SK-MEL-5 (cell line): ENCODE measurements around the gene HDX. TPM values are rescaled to one million over a fixed set of nuclear protein-coding genes. Genes with fewer than 3 reads are reported as not detected.
"Not testable (repeated sequence)": the region's sequence is repeated elsewhere in the genome, so short reads cannot be mapped to it uniquely, and the experiment has no call there.

Experiments used
- DNase-seq: peaks from one replicate; pipeline ENCODE4 v3.0.0-alpha.2; 2016; ENCODE audit warnings: low read depth, low spot score
- in situ Hi-C: cut with HindIII; loops from 2 replicates; pipeline ENCODE4 v1.10.0; 2016; ENCODE audit warnings: low sequenced_read_pairs, high pct_unique_total_duplicates, low pct_unique_long_range_greater_than_20kb
- polyA plus RNA-seq, 2 experiments: library from polyadenylated mRNA; depleted of rRNA; stranded (reverse); fragments of >200 nt; gene quantifications; 2 replicates each; pipeline ENCODE4 v1.2.3, GENCODE V29; 2015
- total RNA-seq: library from RNA; depleted of rRNA; stranded (reverse); fragments of >200 nt; shearing (Covaris generic); gene quantifications from 2 replicates; pipeline ENCODE4 v1.2.3, GENCODE V29; 2014; rRNA removed

Gene HDX, protein sequence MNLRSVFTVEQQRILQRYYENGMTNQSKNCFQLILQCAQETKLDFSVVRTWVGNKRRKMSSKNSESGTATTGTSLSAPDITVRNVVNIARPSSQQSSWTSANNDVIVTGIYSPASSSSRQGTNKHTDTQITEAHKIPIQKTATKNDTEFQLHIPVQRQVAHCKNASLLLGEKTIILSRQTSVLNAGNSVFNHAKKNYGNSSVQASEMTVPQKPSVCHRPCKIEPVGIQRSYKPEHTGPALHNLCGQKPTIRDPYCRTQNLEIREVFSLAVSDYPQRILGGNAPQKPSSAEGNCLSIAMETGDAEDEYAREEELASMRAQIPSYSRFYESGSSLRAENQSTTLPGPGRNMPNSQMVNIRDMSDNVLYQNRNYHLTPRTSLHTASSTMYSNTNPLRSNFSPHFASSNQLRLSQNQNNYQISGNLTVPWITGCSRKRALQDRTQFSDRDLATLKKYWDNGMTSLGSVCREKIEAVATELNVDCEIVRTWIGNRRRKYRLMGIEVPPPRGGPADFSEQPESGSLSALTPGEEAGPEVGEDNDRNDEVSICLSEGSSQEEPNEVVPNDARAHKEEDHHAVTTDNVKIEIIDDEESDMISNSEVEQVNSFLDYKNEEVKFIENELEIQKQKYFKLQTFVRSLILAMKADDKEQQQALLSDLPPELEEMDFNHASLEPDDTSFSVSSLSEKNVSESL
- total RNA-seq, result 2.9 and 5.1 TPM in 2 replicates
- 2.3 and 2.5 TPM in 2 replicates for polyA plus RNA-seq (2015; cell fraction: cytosol; rRNA removed)
- 3.8 and 10.6 TPM in 2 replicates for polyA plus RNA-seq (2015; cell fraction: nucleus; rRNA removed)

DNA sequence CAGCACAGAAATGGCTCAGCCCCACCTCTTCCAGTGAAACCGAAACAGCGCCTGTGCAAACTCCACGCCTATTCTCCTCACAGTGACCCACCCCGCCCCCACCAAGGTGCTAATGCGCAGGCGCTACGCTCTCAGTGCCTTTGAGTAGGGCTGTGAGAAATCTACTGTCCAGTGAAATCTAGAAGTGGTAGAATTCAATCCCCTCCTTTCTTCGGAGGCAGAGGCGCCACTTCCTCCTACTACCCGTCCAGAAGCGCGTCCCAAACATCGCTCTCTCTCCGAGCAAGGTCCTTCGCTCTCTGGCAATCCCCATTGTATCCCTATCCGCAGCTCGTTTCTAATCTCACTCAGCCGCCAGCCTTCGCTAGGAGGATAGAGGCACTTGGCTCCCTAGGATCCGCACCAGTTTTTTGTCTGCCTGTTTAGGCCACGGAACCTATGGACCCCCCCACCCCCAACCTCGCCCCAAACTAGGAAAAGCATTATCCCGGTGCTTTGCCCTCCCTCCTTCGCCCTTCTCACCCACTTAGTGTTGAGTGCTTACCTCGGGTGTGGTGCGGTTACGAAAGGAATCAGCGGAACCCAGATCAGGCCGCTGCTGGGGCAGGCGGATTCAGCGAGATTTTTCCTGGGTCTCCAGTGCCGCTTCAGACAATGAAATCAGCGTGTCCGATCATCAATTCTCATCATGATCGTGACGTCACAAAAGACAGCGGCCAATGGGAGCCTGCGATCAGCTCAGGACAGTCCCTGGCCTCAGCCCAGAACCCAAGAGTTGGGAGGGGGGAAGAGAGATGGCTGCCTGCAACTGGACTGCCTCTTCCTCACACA lies at the start of gene HDX:
Gene HDX (minus strand): TSS at position 656 of the 831 bp plus-strand sequence. CDS start 27,056 bp downstream, outside the sequence.
- DNase-seq, result peak; percentile 91
- in situ Hi-C loops, result no loop called here

DNA sequence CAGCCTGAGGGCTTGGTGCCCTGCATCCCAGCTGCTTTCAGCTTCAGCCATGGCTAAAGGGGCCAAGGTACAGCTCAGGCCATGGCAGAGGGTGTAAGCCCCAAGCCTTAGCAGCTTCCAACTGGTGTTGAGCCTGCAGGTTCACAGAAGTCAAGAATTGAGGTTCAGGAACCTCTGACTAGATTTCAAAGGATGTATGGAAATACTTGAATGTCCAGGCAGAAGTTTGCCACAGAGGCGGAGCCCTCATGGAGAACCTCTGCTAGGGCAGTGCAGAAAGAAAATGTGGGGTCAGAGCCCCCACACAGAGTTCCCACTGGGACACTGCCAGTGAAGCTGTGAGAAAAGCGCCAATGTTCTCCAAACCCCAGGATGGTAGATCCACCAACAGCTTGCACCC lies 39.1 kb upstream of the HDX start:
- in situ Hi-C loops, DNase-seq: not testable (repeated sequence)

DNA sequence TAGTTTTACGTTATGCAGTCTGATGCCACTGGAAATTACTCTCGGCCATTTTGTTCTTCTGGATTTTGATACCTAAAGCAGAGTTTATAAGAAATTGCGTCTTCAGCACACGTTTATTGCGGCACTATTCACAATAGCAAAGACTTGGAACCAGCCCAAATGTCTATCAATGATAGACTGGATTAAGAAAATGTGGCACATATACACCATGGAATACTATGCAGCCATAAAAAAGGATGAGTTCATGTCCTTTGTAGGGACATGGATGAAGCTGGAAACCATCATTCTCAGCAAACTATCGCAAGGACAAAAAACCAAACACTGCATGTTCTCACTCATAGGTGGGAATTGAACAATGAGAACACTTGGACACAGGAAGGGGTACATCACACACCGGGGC lies 35.4 kb upstream of the HDX start:
- in situ Hi-C loops, DNase-seq: not testable (repeated sequence)

DNA sequence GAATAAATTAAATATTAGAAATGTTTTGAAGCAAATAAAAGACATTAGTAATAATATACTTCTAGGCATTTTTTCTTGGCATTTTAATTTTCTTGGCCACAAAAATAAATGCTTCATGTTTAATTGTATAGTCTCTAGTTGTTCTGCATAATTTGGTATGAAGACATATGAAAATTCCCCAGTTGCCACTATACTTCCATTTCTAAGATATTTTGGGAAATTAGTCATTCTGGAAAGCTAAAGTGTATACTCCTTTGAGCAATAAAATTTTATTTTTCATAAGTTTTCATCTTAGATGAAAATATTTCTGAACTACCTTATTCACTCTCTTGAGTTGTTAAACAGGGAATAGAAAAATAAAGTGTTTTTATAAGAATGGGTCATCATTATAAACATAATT lies 13.8 kb downstream of the HDX start:
- no peak for DNase-seq
- in situ Hi-C loops, result no loop called here

DNA sequence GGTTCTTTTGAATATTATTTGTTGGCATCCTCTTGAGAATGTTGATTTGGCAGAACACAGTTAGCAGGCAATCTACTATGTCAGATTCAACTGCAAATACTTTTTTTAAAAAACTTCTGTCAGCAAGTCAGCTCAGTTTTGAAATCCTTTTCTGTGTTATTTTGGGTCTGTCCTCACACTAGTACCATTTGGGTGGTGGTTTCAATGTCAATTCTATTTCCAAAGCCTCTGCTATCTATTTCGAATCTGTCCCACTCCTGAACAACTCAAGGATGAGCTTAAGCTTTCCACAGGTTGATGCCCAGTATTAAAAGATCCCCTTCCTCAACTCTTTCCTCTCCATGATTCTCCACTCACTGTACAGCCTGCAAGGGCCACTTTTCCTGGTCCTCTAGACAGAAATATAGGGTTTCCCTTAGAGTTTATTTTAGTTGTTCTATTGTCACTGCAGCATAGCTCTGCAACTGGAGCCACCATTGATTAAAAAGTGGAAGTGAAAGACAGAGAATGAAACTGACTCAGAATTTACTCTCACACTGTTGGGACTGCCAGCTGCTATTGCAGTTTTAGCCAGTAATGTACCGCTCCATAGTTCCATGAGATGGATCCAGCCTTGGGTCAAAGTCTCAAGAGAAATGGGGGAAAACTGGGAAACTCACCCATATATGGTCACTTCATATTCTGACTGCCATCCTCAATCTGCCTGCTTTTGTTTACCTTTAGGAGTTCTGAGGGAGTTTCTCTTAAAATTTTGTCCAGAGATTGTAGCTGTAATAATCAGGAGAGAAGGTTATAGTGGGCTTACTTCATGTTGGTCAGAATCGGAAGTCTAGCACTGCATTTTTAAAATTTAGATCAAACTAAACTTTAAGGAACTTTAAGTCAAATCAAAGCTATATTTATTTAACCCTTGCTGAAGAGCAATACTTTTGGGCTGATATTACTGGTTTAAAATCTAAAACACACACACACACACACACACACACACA lies 14.6 kb downstream of the HDX start:
- in situ Hi-C loops, result no loop called here

DNA sequence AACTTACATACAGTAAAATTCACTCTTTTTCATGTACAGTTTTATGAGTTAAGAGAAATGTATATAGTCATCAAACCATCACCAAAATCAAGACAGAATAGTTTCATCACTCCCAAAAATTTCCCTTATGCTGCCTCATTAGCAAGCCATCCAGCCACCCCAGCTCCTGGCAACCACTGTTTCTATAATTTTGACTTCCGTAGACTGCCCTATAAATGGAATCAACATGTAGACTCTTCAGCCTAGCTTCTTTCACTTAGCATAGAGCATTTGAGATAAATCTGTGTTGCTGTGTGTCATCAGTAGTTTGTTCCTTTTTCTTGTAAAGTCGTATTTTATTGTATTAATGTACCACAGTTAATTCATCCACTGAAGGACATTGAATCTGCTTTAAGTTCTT lies 23.2 kb downstream of the HDX start:
- in situ Hi-C loops, result no loop called here
- DNase-seq, result no peak

More for the DNA sequence above, 14.6 kb downstream of the HDX start:
- DNase-seq, result no peak

DNA sequence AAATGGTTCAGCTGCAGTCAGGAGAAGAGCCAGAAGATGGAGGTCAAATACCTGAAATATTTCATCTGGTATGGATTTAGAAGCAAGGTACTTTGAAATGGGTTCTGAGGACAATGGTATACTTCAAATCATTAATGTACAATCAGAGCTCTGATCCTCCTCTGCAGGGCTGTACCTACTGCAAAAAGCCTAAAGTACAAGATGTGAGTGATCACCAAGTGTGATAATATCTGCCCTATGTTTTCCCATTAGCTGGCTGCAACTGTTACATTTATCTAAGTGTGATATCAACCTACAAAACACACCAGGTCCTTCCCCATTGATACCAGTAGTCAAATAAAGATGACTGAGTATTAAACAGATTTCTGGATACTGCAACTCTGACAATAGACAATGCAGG lies 25.1 kb downstream of the HDX start:
- DNase-seq, result no peak
- in situ Hi-C loops, result no loop called here

DNA sequence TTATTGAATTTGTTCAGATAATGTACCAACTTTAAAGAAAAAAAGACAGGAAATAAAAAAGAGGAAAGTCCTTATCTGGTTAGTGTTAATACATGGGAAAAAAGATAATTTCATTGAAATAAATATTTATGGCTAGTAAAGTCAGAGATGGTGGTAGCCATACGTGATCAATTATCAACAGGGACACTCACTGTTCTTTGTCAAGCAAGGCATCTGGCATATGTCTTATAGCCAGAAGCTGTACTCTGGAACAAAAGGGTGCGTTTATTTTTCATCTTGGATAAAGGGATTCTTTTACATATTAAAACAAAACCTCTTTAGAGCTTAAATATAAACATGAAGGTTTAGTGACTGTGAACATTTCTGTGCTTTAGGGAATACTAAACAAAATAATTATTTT lies 26.7 kb downstream of the HDX start:
- in situ Hi-C loops, result no loop called here
- DNase-seq, result peak; percentile 69

DNA sequence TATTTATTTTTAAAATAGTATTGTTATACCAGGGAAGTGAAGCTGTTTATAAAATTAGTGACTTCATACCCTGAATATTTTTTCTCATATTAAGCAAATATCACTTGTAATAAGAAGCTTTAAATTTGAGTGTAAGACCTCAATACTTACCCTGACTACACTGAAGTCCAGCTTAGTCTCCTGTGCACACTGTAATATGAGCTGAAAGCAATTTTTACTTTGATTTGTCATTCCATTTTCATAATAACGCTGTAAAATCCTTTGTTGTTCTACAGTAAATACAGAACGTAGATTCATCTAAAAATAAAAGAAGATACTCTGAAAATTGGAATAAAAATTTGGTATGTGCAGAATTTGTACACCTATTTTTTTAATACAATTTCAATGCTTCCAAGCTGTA lies 27.2 kb downstream of the HDX start:
- in situ Hi-C loops, result no loop called here
- DNase-seq, result no peak

DNA sequence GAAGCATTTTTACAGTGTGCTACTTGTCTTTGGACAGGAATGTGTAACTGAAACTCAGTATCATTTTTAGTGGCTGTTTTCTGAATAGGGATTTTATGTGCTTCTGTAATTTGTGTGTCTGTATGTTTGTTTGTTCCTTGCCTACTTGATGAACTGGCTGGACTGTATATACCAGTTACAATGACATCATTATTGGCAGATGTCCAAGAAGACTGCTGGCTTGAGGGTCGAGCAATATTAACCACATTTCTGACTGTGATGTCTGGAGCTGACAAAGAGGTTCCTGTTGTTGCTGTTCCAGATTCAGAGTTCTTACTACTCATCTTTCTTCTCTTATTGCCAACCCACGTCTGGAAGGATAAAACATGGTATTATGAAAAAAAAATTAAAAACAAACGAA lies 33.0 kb downstream of the HDX start:
- in situ Hi-C loops, result no loop called here
- peak; percentile 85 for DNase-seq

DNA sequence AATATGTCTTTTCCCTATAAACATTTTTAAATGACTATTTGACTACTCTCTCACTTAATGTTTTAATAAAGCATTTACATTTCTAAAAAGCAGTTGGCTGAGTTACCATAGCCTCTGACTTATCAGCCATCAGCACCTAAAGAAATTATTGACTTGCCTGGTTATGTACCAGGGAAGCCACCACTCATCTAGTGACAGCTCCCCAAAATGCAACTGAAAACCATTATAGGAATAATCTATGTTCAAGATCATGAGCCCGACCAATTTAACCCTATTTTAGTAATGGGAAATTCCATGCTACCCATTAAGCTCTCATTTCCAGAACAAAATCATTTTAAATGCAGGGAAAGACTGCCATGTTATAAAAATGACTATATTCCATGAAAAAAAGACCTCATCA lies 34.4 kb downstream of the HDX start:
- no peak for DNase-seq
- in situ Hi-C loops, result no loop called here

DNA sequence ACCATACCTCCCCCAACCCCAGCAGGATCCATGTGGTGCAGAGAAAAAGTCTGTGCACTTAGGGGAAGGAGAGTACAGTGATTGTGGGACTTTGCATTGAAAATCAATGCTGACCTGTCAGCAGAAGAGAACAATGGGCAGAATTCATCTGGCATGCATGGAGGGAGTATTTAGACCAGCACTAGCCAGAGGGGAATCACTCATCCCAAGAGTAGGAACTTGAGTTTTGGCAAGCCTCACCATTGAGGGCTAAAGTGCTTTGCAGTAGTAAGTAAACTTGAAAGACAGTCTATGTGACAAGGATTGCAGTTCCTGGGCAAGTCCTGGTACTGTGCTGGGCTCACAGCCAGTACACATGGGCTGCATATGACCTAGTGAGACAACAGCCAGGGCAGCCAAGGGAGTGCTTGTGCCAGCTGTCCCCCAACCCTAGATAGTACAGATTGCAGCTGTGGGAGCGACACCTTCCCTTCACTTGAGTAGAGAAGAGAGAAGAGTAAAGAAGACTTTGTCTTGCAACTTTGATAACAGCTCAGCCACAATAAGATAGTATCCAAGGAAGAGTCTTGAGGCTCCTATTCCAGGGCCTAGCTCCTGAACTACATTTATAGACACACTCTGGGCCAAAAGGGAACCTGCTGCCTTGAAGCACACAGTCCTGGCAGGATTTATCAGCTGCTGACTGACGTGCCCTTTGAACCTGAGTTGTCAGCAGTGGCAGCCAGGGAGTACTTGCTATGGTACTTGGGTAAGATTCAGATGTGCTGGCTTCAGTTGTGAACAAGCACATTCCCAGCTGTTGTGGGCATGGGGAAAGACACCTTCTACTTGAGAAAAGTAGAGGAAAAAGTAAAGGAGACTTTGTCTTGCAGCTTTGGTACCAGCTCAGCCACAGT lies 48.7 kb downstream of the HDX start:
- peak; percentile 83 for DNase-seq
- in situ Hi-C loops, result no loop called here

DNA sequence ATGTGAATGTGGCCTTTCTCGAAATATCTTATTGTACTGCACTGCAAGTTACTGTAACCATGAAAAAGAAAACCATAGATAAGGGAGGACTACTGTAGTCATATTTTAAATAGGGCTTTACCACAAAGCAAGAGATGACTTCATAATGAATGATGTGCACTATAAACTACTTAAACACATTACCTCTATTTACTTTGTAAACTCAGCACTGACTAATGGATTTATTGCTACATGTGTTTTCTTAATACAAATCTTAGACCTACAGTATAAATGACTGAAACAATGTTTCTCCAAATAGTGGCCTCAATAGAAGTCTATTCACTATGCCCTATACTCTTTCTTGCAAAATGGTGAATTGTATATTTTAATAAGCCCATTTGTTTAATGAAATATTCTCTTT lies 61.1 kb downstream of the HDX start:
- no peak for DNase-seq

DNA sequence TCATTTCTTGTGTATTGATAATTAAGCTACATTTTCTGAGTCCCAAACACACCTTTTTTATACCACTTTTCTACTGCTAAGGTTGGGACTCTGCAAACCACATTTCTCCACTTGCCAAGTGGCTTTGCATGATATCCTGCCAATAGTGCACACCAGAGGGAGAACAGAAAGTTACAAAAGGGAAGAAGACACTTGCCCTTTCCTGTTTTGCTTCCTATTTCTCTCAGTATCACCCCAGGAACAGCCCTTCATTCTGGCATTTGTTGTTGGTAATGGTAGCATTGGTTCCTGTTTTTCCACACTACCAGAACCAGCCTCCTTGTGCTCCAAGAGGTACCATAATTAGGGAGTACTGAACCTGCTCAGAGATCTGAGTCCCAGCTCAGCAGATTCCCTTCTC lies 87.1 kb downstream of the HDX start:
- DNase-seq, result no peak
- in situ Hi-C loops, result no loop called here

More for the DNA sequence above, 61.1 kb downstream of the HDX start:
- in situ Hi-C loops, result no loop called here

DNA sequence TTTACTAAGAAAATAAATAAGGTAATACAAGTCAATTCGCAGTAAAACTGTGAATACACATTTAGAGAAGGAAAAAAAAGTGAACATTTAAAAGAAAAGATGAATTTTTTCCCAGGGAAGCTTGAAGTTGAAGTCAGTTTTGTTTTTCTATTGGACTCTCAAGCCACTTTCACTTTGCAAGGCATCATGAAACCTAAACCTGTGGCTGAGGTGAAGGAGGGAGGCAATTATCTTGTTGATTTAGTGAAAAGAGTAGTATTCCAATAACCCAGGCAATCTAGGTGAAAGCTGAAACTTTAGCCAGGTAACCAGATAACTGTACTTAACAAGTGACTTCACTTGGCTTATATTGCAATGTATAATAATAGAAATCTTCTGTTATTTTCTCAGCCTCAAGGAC lies 138.6 kb downstream of the HDX start:
- DNase-seq, result no peak
- in situ Hi-C loops, result no loop called here

DNA sequence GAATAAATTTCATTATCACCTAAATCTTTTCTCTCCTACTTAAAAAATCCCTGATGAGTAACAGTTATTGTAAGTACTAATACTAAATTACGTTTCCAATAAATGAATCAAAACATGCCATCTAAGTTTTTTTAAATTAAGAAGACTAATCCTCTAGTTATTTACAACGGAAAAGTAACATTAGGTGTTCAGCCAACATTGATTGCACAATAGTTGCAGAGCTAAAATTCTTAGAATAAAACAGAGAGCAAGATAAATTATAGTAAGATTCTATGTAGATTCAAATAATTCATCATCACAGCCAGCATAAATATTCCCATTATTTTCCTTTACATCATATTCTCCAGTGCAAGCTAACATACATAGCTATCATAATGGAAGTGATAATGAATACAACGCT lies 139.2 kb downstream of the HDX start:
- DNase-seq, result no peak
- in situ Hi-C loops, result no loop called here
